NCI-H1417 treated with DMSO at 0.1 percent for 48 hours (cell line): Measurements from ENCODE around the gene PCNT.
"Not testable (repeated sequence)": the region's sequence is repeated elsewhere in the genome, so short reads cannot be mapped to it uniquely, and the experiment has no call there.

Experiments
- DNase-seq: peaks from one replicate; lab custom pipeline; 2025; lab: John Stamatoyannopoulos, UW

PCNT gene

DNA sequence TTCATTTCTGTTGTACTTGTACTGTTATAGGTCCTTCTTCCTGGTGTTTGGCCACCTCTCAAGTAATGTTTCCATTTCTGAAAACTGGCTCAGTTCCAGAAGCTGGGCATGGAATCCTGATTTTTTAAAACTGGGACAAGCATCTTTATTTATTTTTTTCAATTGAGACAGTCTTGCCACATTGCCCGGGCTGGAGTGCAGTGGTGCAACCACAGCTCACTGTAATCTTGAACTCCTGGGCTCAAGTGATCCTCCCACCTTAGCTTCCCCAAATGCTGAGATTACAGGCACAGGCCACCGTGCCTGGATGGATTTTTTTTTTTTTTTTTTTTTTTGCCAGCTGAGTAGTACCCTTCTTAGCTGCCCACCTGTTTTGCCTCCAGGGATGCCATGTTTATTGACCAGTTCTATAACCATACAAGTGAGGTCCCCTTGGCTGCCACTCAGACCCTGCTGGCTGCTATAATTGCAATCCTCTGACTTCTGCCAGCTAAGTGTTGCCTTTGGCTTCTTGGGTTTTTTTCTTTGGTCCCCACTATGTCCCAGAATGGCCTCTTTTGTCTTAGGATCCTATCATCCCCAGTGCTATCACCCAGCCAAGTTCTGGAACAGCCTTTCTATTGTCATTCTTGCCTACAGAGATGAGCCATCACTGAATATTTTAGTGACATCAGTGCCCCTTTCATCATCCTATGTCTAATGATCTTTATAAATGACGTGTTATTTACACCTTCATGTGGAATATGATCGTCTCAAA lies 130.9 kb downstream of the PCNT start:
- DNase-seq: no peak

DNA sequence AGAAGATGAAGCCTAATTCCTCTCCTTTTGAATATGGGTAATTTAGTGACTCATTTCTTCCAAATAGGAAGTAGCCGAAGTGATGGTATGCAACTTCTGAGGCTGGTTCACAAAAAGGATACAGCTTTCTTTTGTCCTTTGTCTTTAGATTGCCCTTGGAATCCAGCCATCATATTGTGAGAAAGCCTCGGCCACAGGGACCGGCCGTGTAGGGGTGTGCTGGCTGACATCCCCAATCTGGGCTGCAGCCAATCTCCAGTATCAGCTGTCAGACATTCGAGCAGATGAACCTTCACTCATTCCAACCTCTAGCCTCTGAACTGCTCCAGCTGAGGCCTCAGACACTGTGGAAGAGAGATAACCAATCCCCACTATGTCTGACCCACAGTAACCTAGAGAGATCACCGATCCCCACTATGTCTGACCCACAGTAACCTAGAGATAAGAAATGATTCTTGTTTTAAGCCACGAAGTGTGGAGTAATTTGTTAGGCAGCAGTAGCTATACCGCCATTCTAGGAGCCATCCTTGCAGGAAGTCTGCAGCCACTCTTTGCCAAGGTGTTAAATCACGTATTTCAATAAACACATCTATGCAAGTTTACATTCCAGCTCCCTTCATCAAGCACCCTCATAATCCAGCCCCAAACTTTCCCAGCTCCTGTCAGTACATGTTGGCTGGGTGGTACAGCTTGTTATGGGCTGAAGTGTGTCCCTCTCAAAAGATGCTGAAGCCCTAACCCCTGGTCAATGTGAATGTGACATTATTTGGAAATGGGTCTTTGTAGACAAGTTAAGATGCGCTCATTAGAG lies 131.8 kb downstream of the PCNT start:
- no peak for DNase-seq

DNA sequence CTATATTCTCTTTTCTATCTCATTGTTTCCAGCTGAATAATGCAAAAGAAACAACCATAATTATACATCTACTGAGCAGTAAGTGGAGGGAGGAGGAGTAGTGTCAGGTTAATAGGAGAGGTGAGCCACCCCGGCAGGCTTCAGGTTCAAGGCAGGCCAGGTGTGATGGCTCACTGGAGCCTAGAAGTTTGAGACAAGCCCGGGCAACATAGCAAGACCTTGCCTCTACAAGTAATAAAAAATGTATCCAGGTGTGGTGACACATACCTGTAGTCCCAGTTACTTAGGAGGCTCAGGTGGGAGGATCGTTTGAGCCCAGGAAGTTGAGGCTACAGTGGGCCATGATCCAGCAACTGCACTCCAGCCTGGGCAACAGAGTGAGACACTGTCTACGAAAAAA lies 132.8 kb downstream of the PCNT start:
- no peak for DNase-seq

DNA sequence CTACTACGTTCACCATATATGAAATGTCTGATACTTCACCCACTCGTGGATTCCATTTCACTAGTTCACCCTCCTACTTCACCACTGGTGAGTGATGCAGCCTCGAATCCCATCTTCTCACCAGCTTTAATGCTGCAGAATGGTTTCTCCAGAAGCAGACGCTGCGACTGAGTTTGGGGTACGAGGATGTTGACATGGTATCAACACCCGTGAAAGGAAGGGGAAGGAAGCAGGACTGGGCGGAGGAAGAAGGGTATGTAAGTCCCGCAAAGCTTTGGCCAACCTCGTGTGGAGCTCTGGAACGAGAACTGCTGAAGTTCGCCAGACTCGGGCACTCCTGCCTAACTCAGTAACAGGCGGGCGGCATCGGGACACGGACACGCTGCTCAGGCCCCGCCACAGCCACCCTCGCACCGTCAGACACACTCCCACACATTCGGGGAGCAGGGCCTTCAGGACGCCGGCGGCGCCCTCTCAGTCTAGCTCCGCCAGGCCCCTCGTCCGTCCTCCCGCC lies 133.9 kb downstream of the PCNT start:
- DNase-seq: no peak

DNA sequence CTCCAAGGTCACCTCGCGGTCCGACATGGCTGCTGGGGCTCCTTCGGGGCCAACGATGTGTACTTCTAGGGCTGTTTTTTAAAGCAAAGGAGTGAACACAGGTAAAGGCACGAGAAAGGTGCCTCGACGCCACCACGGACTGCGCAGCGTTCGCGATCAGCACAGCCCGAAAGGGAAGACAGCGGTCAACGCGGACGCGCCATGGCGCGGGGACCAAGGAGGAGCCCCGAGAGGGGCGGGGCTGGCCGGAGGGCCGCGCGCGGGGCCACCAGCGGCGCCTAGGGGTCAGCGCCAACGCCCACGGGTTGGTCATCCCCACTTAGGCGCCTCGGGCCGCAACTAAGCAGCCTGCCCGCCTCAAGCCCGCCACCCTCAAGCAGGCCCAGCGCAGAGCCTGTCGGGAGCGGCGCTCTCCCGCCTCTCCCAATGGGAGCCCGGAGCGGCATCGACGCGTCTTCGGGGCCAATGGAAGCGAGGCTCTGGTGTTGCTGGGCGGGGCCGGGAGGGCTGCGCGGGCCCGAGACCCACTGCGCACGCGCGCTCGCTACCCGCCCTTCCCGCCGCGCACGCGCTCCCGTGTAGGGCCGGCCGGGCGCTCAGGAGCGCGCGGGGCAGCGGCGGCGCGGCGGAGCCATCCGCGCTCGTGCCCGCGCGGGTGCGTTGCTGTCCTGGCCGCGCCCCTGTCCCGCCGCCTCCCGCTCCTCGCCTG lies 134.5 kb downstream of the PCNT start, which contains the start of gene DIP2A:
Gene DIP2A (plus strand): TSS at position 577 of the 709 bp plus-strand sequence. CDS start 241 bp downstream, outside the sequence.
- peak; percentile 74 for DNase-seq

DNA sequence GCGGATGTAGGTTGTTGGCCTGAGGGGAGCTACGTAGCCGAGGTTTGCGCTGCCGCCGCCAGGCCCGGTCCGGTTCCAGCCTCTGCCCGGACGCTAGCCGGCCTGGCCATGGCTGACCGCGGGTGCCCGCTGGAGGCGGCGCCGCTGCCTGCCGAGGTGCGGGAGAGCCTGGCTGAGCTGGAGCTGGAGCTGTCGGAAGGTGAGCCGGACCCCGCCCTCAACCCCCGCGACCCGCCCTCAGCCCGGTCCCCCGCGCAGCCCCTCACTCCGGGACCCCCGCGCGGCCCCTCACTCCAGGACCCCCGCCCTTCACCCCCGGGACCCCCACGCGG lies 135.0 kb downstream of the PCNT start:
- DNase-seq: no peak

DNA sequence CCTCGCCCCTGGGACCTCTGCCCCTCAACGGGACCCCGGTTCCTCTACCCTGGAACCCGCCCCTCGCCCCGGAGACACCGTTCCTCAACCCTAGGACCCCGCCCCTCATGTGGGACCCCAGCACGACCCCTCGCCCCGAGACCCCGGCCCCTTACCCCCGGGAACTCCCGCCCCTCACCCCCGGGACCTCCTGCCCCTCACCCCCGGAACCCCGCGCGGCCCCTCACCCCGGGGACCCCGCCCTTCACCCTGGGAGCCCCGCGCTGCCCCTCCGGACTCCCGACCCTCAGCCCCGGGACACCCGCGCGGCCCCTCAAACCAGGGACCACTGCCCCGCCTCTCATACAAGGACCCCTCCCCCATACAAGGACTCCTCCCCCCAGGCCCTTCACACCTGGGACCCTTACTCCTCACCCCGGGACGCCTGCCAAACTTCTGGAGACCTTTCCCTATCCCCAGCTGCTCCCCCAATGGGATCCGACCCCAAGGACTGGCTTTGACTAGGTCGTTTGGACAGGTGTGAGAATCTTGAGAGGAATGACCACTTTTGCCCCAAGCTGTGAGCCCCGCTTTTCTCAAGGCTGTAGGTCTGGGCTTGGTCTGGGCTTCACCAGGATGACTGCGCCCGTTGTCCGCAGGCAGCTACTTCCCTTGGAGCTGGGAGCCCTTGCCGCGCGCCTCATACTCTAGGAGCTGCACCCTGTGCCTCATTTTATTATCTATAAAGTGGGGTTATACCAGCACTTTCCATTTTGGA lies 135.6 kb downstream of the PCNT start:
- DNase-seq: no peak

DNA sequence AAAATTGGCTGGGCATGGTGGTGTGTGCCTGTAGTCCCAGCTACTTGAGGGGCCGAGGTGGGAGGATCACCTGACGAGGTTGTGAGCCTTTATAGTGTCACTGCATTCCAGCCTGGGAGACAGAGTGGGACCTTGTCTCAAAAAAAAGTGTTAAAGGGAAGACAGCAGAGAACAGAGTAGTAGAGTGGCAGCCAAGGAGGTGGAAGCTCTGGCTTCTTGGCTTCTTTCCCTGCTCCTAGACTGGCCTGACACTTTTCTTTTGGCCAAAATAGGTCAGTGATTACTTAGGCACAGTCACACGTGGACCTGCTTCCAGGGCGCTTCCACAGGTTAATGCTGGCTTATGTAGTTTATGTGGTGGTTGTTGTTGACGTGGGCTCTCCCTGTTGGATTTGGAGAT lies 138.0 kb downstream of the PCNT start:
- DNase-seq: no peak

DNA sequence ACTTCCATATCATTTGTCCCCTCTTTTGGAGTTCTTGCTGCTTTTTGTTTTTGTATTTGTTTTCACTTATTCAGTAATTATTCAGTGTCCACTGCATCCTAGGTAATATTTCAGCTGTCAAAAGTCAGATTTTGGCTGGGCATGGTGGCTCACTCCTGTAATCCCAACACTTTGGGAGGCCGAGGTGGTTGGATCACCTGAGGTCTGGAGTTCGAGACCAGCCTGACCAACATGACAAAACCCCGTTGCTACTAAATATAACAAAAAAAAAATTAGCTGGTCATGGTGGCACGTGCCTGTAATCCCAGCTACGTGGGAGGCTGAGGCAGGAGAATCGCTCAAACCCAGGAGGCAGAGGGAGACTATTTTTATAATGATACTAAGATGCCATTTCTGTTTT lies 141.2 kb downstream of the PCNT start:
- not testable (repeated sequence) for DNase-seq

DNA sequence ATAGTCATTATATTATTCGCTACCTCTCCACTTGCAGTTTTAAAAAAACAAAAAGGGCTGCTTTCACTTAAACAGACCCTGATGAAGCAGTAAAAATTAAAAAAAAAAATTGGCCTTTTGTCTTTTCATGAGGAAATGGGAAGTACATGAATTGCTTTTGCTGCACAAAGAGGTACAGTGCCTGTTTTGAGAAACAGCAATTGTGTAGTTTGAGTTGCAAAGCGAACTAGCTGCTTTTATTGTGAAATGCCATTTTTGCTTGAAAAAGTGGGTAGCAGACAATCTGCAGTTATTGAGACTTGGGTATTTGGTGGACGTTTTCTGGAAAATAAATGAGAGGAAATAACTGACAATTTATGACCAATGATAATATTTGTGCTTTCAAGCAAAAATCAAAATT lies 141.7 kb downstream of the PCNT start:
- DNase-seq: no peak

DNA sequence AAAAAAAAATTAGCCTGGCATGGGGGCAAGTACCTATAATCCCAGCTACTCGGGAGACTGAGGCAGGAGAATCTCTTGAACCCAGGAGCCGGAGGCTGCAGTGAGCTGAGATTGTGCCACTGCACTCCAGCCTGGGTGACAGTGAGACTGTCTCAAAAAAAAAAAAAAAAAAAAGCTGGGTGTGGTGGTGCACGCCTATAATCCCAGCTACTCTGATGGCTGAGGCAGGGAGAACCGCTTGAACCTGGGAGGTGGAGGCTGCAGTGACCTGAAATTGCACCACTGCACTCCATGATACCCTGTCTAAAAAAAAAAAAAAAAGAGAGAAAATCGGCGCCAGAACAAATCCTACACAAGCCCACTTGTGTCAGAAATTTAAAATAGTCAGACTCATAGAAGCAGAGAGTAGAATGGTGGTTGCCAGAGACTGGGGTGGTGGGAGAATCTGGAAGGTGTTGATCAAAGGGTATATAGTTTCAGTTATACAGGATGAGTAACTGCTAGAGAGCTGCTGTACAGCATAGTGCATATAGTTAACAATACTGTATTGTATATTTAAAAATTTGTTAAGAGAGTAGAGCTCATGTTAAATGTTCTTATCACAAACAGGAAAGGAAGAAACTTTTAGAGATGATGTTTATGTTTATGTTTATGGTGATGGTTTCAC lies 144.3 kb downstream of the PCNT start:
- DNase-seq: no peak

DNA sequence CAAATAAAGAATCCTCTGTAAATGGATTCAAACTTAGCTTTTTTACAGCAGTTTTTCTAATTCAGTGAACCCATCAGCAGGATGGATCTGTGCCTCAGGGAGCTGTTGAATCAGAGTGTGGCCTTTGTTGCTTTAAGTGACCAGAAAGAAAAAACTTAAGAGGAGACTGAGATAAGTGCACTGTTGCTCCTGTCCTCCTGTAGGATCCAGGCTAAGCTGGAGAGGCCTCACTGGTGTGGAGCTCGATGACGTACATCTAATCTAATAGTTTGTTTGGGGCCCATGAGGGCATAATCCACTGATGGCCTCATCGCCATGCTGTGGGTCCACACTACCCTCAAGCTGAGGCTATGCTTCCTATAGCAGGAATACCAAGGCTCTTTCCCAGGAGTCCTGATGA lies 145.3 kb downstream of the PCNT start:
- DNase-seq: no peak

DNA sequence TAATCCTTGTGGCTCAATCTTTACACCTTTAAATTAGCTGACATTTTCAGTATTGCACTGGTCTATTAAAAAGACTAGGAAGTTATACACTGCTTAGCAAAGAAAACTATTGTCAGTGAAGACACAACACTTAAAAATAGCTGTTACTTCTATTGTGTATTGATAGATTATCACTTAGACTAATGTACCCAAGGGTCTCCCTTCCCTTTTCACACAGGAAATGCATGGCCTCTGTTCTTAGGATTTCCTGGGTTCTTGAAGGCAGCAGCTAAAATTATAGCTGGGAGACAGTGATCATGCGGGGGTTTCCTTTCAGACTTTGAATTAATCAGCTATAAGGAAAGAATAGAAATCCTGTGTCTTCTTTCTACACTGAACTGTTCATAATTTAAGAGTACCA lies 147.6 kb downstream of the PCNT start:
- no peak for DNase-seq

DNA sequence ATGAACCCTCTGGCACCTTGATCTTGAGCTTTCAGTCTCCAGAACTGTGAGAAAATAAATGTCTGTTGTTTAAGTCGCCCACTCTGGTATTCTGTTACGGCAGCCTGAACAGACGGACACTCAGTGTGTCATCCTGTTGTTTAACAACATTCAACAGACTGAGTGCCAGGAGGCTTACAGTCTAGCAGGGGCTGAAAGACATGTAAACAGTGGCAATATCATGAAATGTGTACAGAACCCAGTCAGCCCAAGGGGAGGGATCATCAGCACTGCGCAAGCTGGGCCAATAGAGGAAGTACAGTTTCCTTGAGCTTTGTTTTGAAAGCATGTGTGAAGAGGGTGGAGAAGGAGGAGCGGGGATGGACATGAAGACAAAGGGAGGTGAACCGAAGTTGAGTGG lies 148.3 kb downstream of the PCNT start:
- DNase-seq: no peak

DNA sequence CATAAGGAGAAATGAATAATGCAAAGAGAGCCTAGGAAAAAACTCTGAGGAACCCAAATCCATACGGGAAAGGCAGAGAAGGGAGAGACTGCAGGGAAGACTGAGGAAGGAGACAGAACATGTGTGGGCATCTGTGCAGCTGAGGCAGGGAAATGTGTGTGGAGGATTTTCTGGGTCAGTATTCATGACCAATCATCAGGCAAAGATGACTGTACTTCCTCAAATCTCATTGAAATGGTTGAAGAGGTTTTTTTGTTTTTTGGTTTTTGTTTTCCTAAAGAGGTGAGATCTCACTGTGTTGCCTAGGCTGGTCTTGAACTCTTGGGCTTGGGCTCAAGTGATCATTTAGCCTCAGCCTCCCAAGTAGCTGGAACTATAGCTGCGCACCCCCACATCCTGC lies 150.4 kb downstream of the PCNT start:
- no peak for DNase-seq

DNA sequence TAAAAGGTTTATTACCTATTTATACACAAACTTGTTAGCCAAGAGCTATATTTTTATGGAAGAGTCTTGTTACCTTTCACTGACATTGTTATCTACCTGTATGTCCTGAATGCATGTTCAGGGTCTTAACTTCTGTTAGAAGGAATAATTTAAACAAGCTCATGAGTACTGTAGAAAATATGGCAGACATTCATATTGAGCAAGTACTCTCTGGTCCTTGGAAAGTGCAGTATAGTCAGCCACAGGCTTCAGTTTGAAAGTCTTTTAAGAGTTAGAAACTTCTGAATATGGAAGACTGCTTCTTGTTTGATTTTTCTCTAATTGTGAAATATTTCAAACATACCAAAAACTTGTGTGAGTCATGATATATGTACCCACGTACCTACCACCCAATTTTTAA lies 151.3 kb downstream of the PCNT start:
- no peak for DNase-seq

DNA sequence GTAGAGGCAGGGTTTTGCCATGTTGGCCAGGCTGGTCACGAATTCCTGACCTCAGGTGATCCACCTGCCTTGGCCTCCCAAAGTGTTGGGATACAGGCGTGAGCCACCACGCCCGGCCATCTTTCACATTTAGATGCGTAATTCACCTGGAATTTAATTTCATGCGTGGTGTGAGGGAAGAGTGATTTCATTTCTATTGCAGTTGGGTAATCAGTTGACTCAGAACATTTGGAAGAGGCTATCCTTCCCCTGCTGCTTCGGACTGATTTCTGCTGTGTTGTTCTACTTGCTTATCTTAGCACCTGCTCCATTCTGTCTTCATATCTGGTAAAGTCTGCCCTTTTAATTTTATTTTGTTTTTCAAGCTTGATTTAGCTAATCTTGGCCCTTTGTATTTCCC lies 153.8 kb downstream of the PCNT start:
- DNase-seq: no peak

DNA sequence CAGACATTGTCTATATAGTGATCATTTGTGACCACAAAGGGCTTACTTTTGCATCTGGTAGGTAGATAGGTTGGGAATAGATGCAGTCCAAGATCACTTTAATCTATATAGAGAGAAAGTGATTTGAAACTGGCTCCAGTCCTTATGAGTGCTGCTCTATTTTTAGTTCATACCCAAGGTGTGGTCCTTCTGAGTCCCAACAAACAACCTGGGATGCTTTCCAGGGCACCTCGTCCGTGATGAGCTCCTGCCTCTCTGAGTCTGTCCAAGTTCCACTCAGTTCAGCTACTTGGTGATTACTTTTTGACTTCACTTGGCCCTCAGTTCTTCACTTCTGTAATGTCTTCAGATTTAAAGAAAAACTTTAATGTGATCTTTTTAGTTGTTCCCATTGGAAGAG lies 155.0 kb downstream of the PCNT start:
- DNase-seq: no peak

DNA sequence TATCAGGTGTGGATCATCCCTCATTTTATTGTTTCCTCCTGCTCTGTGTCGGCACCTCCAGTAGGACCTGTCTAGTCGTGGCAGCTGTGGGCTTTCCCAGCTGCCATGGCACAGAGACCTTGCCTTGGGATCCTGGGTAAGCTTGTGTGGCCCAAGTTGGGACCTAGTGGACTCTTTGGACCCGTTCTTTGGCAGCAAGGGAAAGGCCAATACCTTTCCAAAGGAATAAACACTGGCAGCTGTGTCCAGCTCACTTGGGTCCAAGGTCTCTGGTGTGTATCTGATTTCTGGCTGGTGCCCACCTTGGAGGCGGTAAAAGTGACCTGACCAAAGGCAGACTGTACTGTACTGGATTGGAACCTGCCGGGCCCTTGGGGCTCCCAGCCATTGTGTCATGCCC lies 156.5 kb downstream of the PCNT start:
- DNase-seq: no peak

DNA sequence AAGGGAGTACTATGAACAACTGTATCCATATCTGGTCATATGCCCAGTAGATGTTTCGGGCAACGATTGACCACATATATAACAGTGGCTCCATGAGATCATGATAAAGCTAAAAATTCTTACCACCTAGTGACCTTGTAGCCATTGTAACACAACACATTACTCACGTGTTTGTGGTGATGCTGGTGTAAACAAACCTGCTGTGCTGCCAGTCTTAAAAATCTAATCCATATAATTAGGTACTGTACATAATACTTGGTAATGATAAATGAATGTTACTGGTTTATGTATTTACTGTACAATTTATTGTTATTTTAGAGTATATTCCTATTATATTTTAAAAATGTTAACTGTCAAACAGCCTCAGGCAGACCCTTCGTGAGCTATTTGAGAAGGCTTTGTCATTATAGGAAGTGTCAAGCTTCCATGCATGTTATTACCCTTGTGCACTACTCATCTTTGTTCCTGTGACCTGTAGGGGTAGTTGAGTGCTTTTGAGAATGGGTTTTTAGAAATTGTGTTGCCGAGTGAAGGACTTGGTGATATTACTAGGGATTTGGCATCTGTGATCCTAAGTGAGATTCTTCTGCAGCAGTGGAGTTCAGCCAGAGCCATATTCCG lies 158.4 kb downstream of the PCNT start:
- DNase-seq: no peak

DNA sequence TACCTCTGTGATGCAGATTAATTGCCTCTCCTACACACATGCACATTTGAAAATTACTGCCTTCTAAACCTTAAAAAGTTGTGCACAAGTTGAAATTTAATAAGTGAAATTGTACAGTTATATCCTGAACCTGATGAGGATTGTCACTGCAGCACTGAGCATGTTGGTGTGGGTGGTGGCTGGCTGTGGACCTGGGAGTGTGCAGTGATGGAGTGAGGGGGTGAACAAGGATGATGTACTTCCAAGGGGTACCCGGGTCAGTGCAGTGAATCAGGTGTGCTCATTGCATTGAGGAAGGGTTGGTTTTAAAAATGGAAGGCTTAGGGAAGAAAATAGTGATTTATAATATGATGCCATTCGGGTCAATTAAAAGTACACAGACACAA lies 158.9 kb downstream of the PCNT start:
- no peak for DNase-seq
